SK-MEL-5 (cell line): ENCODE measurements around the gene AKT3. TPM values are rescaled to one million over a fixed set of nuclear protein-coding genes. Genes with fewer than 3 reads are reported as not detected.

ENCODE experiments used
- DNase-seq: peaks from one replicate; pipeline ENCODE4 v3.0.0-alpha.2; 2016; ENCODE audit warnings: low read depth, low spot score
- in situ Hi-C: cut with HindIII; loops from 2 replicates; pipeline ENCODE4 v1.10.0; 2016; ENCODE audit warnings: low sequenced_read_pairs, high pct_unique_total_duplicates, low pct_unique_long_range_greater_than_20kb
- total RNA-seq: library from RNA; depleted of rRNA; stranded (reverse); fragments of >200 nt; shearing (Covaris generic); gene quantifications from 2 replicates; pipeline ENCODE4 v1.2.3, GENCODE V29; 2014

Gene AKT3
- total RNA-seq, 1 experiment from 2014 or later = 29.3 TPM

GRCh38 chr1:243726806-243727502 is 123.1 kb downstream of the AKT3 start:
- DNase-seq = no peak
- in situ Hi-C loops = no loop called here

DNA sequence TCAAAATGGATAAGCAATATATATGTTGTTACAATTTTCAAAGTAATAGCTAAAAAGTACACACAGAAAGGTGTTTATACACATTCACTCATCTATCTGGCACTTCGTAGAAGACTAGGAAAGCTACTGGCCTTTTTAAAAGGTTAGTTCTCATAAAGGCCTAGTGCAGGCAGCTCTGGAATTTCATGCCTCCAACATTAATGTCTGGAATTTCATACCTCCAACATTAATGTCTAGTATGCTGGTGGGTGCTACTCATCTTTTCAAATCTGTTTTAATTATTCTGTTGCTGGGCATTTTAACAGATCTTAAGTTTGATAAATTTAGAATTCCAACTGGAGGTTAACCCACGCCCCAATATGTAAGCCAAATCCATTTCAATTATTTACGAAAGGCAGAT is 124.2 kb downstream of the AKT3 start:
- no peak for DNase-seq
- in situ Hi-C loops = no loop called here

DNA sequence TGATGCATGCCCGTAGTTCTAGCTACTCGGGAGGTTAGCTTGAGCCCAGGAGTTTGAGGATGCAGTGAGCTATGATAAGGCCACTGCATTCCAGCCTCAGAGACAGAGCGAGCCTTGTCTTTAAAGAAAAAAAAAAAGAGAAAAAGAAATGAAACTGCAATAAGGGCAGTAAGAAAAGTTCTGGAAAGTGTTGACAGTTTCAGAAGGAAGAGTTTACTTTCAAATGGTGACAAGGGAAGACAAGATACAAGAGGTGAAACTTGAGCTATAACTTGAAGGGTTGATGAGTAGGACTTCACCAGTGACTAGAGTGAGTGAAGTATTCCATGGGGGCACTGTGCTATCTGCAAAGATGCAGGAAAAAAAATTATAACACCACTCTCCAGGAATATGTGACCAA is 125.0 kb downstream of the AKT3 start:
- in situ Hi-C loops = no loop called here

GRCh38 chr1:243723458-243724043 is 126.5 kb downstream of the AKT3 start:
- DNase-seq = no peak
- in situ Hi-C loops = no loop called here

More for the DNA sequence above, 125.0 kb downstream of the AKT3 start:
- no peak for DNase-seq

GRCh38 chr1:243723050-243723449 is 127.0 kb downstream of the AKT3 start:
- DNase-seq = no peak
- in situ Hi-C loops = no loop called here

- in situ Hi-C loops = no loop called here
- peak; percentile 77 for DNase-seq
These were observed 130.6 kb downstream of the AKT3 start for GRCh38 chr1:243719476-243719875.

DNA sequence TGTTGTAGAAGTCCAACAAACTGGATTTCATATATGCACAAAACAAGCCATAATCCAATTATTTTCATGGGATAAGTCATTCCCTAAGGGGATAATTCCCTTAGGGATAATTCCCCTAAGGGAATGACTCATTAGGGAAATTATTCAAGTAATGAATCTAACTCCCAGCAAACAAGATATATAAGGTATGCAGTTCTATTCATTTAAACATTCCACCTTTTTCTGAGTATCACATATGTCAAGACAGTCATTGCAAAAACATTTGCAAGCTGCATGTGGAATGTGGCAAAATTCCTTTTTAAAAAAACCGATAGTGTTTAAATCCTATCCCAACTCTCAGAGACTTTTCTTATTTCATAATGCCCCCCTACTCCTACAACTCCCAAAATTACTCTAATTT is 131.2 kb downstream of the AKT3 start:
- in situ Hi-C loops = no loop called here

DNA sequence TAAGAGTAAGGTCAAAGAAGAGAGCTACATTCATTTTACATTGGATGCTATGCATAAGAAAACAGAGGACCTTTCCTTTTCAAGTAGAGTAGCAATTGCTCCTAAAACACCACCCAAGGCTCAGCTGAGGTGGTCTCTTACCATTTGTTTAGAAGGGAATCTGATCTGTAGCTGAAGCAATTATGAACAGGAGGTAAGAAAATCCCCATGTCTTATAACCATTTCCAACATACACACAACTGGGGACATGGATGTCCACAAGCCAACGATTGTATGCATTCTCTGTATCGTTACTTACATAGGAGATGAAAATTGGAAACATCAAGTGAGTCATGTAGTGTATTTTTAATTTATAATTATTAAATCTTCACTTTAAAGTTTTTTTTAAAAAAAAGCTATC is 132.0 kb downstream of the AKT3 start:
- in situ Hi-C loops = no loop called here
- no peak for DNase-seq

More for the DNA sequence above, 131.2 kb downstream of the AKT3 start:
- DNase-seq = no peak

DNA sequence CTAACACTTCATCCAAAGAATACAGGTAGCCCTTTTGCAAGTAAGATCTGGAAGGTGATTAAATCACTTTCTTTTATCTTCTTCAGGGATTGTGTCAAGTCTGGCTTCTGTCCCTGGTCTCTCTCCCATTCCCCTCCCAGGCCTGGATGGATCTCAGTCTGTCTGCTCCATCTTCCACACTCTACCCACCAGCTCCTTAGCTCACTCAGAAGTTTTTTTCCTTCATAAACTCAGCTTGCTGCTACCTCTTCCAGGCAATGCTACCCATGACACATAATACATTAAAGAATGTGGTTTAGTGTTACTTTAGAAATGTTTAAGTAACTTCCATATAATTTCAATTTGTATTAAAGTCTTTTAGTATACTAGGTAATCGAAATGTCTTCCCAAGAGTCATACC is 133.1 kb downstream of the AKT3 start:
- DNase-seq = no peak
- in situ Hi-C loops = no loop called here

DNA sequence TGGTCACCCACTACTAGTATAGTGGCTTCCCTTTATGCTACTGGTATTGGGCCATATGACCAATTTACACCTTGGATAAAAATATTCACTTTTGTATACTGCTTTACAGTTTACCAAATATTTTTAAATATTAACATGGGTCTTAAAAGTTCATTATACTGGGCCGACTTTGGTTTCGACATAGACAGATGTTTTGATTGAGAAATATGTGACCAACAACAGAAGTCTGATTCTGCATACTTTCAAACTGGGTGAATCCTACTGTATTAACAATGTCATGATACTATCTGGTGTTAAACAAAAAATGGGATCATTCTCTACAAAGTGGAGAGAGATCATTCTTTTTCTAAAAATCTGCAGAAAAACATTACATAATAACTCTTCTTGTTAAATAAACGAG is 134.8 kb downstream of the AKT3 start:
- in situ Hi-C loops = no loop called here
- DNase-seq = no peak

DNA sequence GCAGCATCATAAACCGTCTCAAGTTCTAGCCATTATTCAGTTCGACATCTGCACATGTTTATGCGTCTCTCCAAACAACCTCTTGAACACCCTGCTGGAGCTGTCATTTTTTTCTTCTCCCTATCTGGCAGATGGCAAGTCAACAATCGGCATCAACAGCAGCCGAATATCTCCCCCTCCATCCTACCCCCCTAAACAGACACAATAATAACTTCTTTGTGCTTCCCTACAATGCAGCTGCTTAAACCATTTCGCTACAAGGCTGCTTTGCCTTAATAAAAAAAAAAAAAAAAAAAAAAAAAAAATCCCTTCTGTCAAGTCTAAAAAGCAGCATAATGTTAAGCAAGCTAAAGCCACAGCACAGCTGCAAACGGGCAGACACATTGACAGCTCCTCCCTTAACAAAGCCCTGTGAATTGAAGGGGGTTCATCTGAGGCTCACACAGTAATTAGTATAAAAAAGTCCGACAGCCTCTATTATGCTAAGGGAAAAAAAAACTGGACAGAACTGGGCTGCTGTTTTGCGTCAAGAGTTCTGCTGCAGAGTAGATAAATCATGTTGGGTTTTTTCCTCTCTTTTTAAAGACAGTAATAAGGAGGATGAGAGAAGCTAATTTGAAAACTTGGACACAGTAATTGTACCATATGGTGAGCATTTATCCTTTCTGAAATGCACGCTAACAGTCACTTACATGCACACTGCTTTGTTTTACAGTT is 136.4 kb downstream of the AKT3 start:
- in situ Hi-C loops = no loop called here
- peak; percentile 88 for DNase-seq

DNA sequence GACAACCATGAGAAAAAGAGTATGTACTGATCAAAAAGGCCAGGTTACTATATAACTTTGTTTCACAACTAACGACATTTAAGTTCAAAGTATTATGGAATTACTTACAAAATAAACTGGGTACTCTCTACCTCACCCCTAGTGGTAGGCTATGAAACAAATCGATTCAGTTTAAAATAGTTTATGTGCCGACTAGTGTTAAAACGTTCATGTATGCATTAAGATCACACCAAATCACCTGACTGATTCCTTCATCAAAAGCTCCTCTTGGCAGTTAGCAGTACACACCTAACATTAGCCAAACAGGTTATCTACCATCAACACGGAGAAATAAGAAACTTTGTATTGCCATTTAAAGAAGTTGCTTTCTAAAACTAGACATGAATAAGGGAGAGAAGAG is 137.1 kb downstream of the AKT3 start:
- in situ Hi-C loops = no loop called here
- DNase-seq = peak; percentile 14

DNA sequence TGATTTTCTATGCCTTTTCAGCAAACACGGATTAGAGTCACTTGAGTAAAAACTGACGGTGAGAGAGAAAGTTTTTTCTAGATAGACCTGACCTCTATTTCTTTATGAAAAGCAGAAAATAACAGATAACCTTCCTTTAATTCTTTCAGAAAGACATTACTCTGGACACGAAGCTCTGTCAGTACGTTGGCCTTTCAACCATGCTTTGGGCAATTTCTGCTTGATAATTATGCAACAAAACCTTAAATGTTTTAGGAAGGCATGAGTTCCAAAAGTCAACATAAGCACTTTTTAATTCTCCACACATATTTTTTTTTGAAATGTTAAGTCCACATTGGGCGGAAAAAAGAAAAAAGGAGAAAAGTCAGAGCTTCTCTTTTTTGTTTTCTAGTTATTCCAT is 137.8 kb downstream of the AKT3 start:
- in situ Hi-C loops = no loop called here

GRCh38 chr1:243710467-243710866 is 139.6 kb downstream of the AKT3 start:
- in situ Hi-C loops = no loop called here
- no peak for DNase-seq

More for the DNA sequence above, 137.8 kb downstream of the AKT3 start:
- no peak for DNase-seq

GRCh38 chr1:243708210-243708609 is 141.8 kb downstream of the AKT3 start:
- in situ Hi-C loops = no loop called here
- peak; percentile 13 for DNase-seq

GRCh38 chr1:243706563-243706962 is 143.5 kb downstream of the AKT3 start:
- in situ Hi-C loops = no loop called here
- DNase-seq = peak; percentile 48

- no peak for DNase-seq
- in situ Hi-C loops = no loop called here
These were observed 144.5 kb downstream of the AKT3 start for GRCh38 chr1:243705585-243705984.

DNA sequence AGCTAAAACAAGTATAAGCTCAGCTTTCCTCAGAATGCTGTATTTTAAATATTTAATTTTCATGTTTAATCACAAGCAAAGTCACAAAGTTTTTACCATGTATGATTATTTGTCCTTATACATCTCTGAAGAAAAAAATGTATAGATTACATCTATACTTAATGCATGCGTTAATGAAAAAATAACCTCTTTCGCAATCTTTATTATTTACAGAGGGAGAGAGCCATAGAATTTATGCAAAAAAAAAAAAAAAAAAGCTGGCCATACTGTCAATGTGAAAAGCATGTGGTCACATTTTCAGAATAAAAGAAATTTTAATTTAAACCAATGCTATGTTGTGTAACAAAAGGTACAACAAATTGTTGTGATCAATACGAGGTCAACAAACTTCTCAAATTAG is 148.2 kb downstream of the AKT3 start:
- no peak for DNase-seq
- in situ Hi-C loops = no loop called here

DNA sequence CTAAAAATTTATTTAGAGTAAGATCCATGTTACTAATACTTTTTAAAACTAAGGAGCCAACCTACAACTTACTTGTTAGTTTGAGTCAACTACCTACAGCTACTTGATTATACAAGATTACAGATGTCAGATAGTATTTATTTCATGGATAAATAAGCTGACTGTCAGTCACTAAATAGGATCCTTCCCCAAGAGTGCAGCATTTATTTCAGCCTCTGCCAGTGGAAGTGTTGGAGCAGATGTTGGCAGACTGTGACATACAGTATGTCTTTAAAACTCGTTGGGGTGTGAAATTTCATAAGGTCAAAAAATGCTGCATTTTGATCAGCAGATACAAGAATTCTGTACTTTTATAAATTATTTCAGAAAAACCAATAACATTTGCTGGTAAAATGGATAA is 156.2 kb downstream of the AKT3 start:
- in situ Hi-C loops = no loop called here
- DNase-seq = no peak
